Measurements from ENCODE around the gene HTRA3. TPM values are rescaled to one million over a fixed set of nuclear protein-coding genes. Genes with fewer than 3 reads are reported as not detected.
A peak's percentile ranks its signal among the peaks of the same experiment; 100 is the strongest.

HTRA3 gene
- total RNA-seq, 4 donors from 2014 or later = 1.8 to 13.0 (median 6.6) TPM

- H3K9me3 ChIP-seq = no peaks in the 10 kb centered on the region
- DNase-seq = no peak
- H3K4me3 ChIP-seq = peak overlapping the region in 2 of 4 donors; percentile 49 to 72
- H3K27ac ChIP-seq = peak overlapping the region; percentile 38 to 86 (median 62)
- no peak for TF ChIP-seq CTCF (IDR thresholded peaks at IDR 0.05)
- TF ChIP-seq POLR2A (IDR thresholded peaks at IDR 0.05) = no peak
- no peaks in the 10 kb centered on the region for H3K36me3 ChIP-seq
- peaks cover 13 to 59% (median 28%) of the 10 kb centered on the region in 3 donors for H3K4me1 ChIP-seq
- peaks cover 0 to 56% (median 8%) of the 10 kb centered on the region in 4 donors for H3K27me3 ChIP-seq
- WGBS, 2 donors = 87 to 97% methylated on average over 13 to 17 of the region's 25 CpGs
- intact Hi-C loops (cut with DNase I) = no loop called here
These were observed 536 bp upstream of the HTRA3 start for GRCh38 chr4:8268901-8269534.

GRCh38 chr4:8270418-8270771 is 841 bp downstream of the HTRA3 start:
- TF ChIP-seq POLR2A (IDR thresholded peaks at IDR 0.05) (no peak), CTCF (IDR thresholded peaks at IDR 0.05) (no peak)
- Histone ChIP-seq H3K36me3 (no peaks in the 10 kb centered on the region), H3K4me3 (peak overlapping the region; percentile 22 to 72 (median 37)), H3K9me3 (no peaks in the 10 kb centered on the region), H3K27ac (peak overlapping the region in 3 of 4 donors; percentile 46 to 86 (median 78)), H3K27me3 (peaks cover 0 to 56% (median 8%) of the 10 kb centered on the region in 4 donors), H3K4me1 (peaks cover 13 to 73% (median 32%) of the 10 kb centered on the region in 3 donors)
- 45% methylated on average over 5 of the region's 11 CpGs; no CpG with 5 or more reads in 1 of the 2 donors for WGBS, 2 donors
- intact Hi-C loops (cut with DNase I) = no loop called here
- no peak for DNase-seq

- no peak for DNase-seq
- Histone ChIP-seq H3K4me3 (peak overlapping the region in 3 of 4 donors; percentile 22 to 72 (median 49)), H3K9me3 (no peaks in the 10 kb centered on the region), H3K4me1 (peaks cover 13 to 80% (median 39%) of the 10 kb centered on the region in 3 donors), H3K27me3 (peaks cover 0 to 56% (median 8%) of the 10 kb centered on the region in 4 donors), H3K27ac (peak overlapping the region in 1 of 4 donors; percentile 78), H3K36me3 (no peaks in the 10 kb centered on the region)
- 64 to 79% methylated on average over 11 to 14 of the region's 27 CpGs for WGBS, 2 donors
- intact Hi-C loops (cut with DNase I) = no loop called here
- TF ChIP-seq POLR2A (IDR thresholded peaks at IDR 0.05) (no peak), CTCF (IDR thresholded peaks at IDR 0.05) (no peak)
These were observed 1.6 kb downstream of the HTRA3 start for GRCh38 chr4:8270912-8271815.

DNA sequence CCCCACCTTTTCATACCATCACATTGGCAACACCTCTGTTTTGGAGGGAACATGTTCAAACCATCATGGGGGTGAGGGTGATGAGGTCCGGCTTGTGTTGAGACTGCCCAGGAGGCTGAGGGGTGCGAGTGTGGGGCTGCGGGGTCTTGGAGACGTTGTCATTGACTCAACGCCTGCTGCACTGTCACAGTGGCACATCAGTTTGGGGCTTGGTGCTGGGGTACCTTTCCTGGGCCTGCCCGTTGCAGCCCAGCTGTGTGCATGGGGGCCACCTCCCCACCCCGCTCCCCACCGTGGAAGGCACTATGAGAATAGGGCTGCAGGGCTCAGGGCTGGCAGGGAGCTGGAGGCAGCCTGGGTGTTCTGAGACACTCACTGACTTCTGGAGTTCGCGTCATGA is 2.3 kb downstream of the HTRA3 start:
- H3K27me3 ChIP-seq = peaks cover 0 to 56% (median 8%) of the 10 kb centered on the region in 4 donors
- intact Hi-C loops (cut with DNase I) = no loop called here
- peak overlapping the region in 2 of 4 donors; percentile 34 to 49 for H3K4me3 ChIP-seq
- H3K27ac ChIP-seq = peak overlapping the region in 1 of 4 donors; percentile 76
- no peaks in the 10 kb centered on the region for H3K9me3 ChIP-seq
- no peaks in the 10 kb centered on the region for H3K36me3 ChIP-seq
- peaks cover 20 to 85% (median 45%) of the 10 kb centered on the region in 3 donors for H3K4me1 ChIP-seq
- TF ChIP-seq POLR2A (IDR thresholded peaks at IDR 0.05) = no peak
- TF ChIP-seq CTCF (IDR thresholded peaks at IDR 0.05) = no peak
- no peak for DNase-seq
- 96 to 97% methylated on average over 4 to 5 of the region's 10 CpGs for WGBS, 2 donors

Data from esophagus squamous epithelium (tissue), 5 donors.